ENCODE data around the gene CCNK. TPM values are rescaled to one million over a fixed set of nuclear protein-coding genes. Genes with fewer than 3 reads are reported as not detected.

Gene CCNK
- total RNA-seq, 2 donors from 2014 or later = 15.5 to 43.1 TPM

GRCh38 chr14:99545586-99545985 is 64.4 kb downstream of the CCNK start:
- DNase-seq (ENCODE audit: low spot score) = no peak
- Histone ChIP-seq H3K9me3 (no peaks in the 10 kb centered on the region), H3K27ac (no peak overlapping the region), H3K36me3 (no peaks in the 10 kb centered on the region), H3K4me1 (replicated peaks) (no peaks in the 10 kb centered on the region), H3K4me3 (no peak overlapping the region), H3K27me3 (replicated peaks; ENCODE audit: insufficient read depth) (no peaks in the 10 kb centered on the region)
- WGBS = 65% methylated on average over 6 of the region's 6 CpGs
- intact Hi-C loops (cut with DNase I) = no loop called here
- no peak for TF ChIP-seq CTCF (IDR thresholded peaks at IDR 0.05)
- TF ChIP-seq POLR2AphosphoS5 (IDR thresholded peaks at IDR 0.05) = no peak
- TF ChIP-seq POLR2A (IDR thresholded peaks at IDR 0.05) = no peak

GRCh38 chr14:99546234-99546879 is 65.1 kb downstream of the CCNK start:
- Histone ChIP-seq H3K27me3 (replicated peaks; ENCODE audit: insufficient read depth) (no peaks in the 10 kb centered on the region), H3K4me1 (replicated peaks) (no peaks in the 10 kb centered on the region), H3K9me3 (no peaks in the 10 kb centered on the region), H3K4me3 (no peak overlapping the region), H3K27ac (no peak overlapping the region), H3K36me3 (no peaks in the 10 kb centered on the region)
- no peak for DNase-seq (ENCODE audit: low spot score)
- TF ChIP-seq POLR2AphosphoS5 (IDR thresholded peaks at IDR 0.05) (no peak), POLR2A (IDR thresholded peaks at IDR 0.05) (no peak), CTCF (IDR thresholded peaks at IDR 0.05) (no peak)
- intact Hi-C loops (cut with DNase I) = no loop called here
- WGBS = 54% methylated on average over 13 of the region's 13 CpGs

GRCh38 chr14:99548255-99548654 is 67.0 kb downstream of the CCNK start:
- no peak for TF ChIP-seq POLR2AphosphoS5 (IDR thresholded peaks at IDR 0.05)
- no peak for TF ChIP-seq CTCF (IDR thresholded peaks at IDR 0.05)
- TF ChIP-seq POLR2A (IDR thresholded peaks at IDR 0.05) = no peak
- Histone ChIP-seq H3K4me3 (no peak overlapping the region), H3K27ac (no peak overlapping the region), H3K9me3 (no peaks in the 10 kb centered on the region), H3K36me3 (no peaks in the 10 kb centered on the region), H3K27me3 (replicated peaks; ENCODE audit: insufficient read depth) (no peaks in the 10 kb centered on the region), H3K4me1 (replicated peaks) (peaks cover 3% of the 10 kb centered on the region)
- WGBS = 84% methylated on average over 18 of the region's 18 CpGs
- DNase-seq (ENCODE audit: low spot score) = no peak
- intact Hi-C loops (cut with DNase I) = no loop called here

- H3K27ac ChIP-seq = no peak overlapping the region
- WGBS = 77% methylated on average over 10 of the region's 10 CpGs
- TF ChIP-seq CTCF (IDR thresholded peaks at IDR 0.05) = no peak
- TF ChIP-seq POLR2AphosphoS5 (IDR thresholded peaks at IDR 0.05) = no peak
- TF ChIP-seq POLR2A (IDR thresholded peaks at IDR 0.05) = no peak
- no peak overlapping the region for H3K4me3 ChIP-seq
- no peaks in the 10 kb centered on the region for H3K9me3 ChIP-seq
- no peaks in the 10 kb centered on the region for H3K27me3 ChIP-seq (replicated peaks; ENCODE audit: insufficient read depth)
- intact Hi-C loops (cut with DNase I) = no loop called here
- H3K36me3 ChIP-seq = no peaks in the 10 kb centered on the region
- peaks cover 10% of the 10 kb centered on the region for H3K4me1 ChIP-seq (replicated peaks)
- no peak for DNase-seq (ENCODE audit: low spot score)
These were observed 67.8 kb downstream of the CCNK start for GRCh38 chr14:99548871-99549515.

GRCh38 chr14:99549684-99550083 is 68.5 kb downstream of the CCNK start:
- no peaks in the 10 kb centered on the region for H3K27me3 ChIP-seq (replicated peaks; ENCODE audit: insufficient read depth)
- intact Hi-C loops (cut with DNase I) = no loop called here
- no peaks in the 10 kb centered on the region for H3K36me3 ChIP-seq
- TF ChIP-seq POLR2AphosphoS5 (IDR thresholded peaks at IDR 0.05) = no peak
- TF ChIP-seq POLR2A (IDR thresholded peaks at IDR 0.05) = no peak
- TF ChIP-seq CTCF (IDR thresholded peaks at IDR 0.05) = no peak
- DNase-seq (ENCODE audit: low spot score) = no peak
- no peak overlapping the region for H3K4me3 ChIP-seq
- no peak overlapping the region for H3K27ac ChIP-seq
- H3K9me3 ChIP-seq = no peaks in the 10 kb centered on the region
- H3K4me1 ChIP-seq (replicated peaks) = peaks cover 16% of the 10 kb centered on the region
- 73% methylated on average over 10 of the region's 10 CpGs for WGBS
